ENCODE data around the gene SPATA13. TPM values are rescaled to one million over a fixed set of nuclear protein-coding genes. Genes with fewer than 3 reads are reported as not detected.
A peak's percentile ranks its signal among the peaks of the same experiment; 100 is the strongest.

The SPATA13 gene
- total and polyA plus RNA-seq, 7 experiments from 2014 or later = 62.2 to 104 (median 96.2) TPM

GRCh38 chr13:24264976-24265375, 104.5 kb downstream of the SPATA13 start:
- ATAC-seq = peak; percentile 97
- CTCF ChIA-PET = interaction anchor here (0.9 to 2.9 kb wide), 3 partner anchors 10 to 13 kb away, joined by 4 to 18 read pairs (median 4); no protein-coding TSS in a partner anchor

GRCh38 chr13:24265453-24265852, 104.9 kb downstream of the SPATA13 start:
- Histone ChIP-seq H3K4me3 (ENCODE audit: low read length) (peak overlapping the region; percentile 28), H3K9me3 (ENCODE audit: control insufficient read depth in 2 of 3, low read length in 3 of 3) (no peaks in the 10 kb centered on the region), H3K27me3 (ENCODE audit: control insufficient read depth in 2 of 2, insufficient read depth in 2 of 2, low read length in 2 of 2) (no peaks in the 10 kb centered on the region), H3K4me1 (ENCODE audit: control insufficient read depth in 2 of 2, insufficient read depth in 2 of 2, low read length in 2 of 2) (peaks cover 88 to 93% of the 10 kb centered on the region in 2 donors), H3K27ac (ENCODE audit: low read depth, low read length) (peak overlapping the region; percentile 89), H3K36me3 (ENCODE audit: control insufficient read depth in 2 of 3, insufficient read depth in 3 of 3, low read length in 3 of 3) (no peaks in the 10 kb centered on the region)
- ChIA-PET POLR2A (interaction anchor here (0.6 to 20.5 kb wide), 6 partner anchors 4 to 497 kb away, joined by 3 to 637 read pairs (median 5); no protein-coding TSS in a partner anchor), CTCF (interaction anchor here (0.9 to 2.9 kb wide), 4 partner anchors 9 to 37 kb away, joined by 3 to 18 read pairs (median 4); no protein-coding TSS in a partner anchor)
- peak overlapping the region; percentile 79 to 85 (median 82) for H3K4me3 Mint-ChIP-seq
- H3K27ac Mint-ChIP-seq = peak overlapping the region; percentile 91 to 100 (median 98)
- ATAC-seq = no peak
- intact Hi-C loops (cut with micrococcal nuclease) = loop anchor here (1.0 to 10.0 kb wide), 7 partner anchors 9 to 657 kb away; partner anchors contain the start of gene MIPEP (in 1 of the 2)
- DNase-seq = peak in 1 of 9 donors; percentile 16
- no peaks in the 10 kb centered on the region for H3K27me3 Mint-ChIP-seq
- no peaks in the 10 kb centered on the region for H3K9me3 Mint-ChIP-seq
- peaks cover 0 to 33% (median 6%) of the 10 kb centered on the region in 5 donors for H3K36me3 Mint-ChIP-seq
- peaks cover 63 to 98% (median 94%) of the 10 kb centered on the region in 7 donors for H3K4me1 Mint-ChIP-seq

More at GRCh38 chr13:24264976-24265375, 104.5 kb downstream of the SPATA13 start:
- Mint-ChIP-seq H3K27ac (peak overlapping the region; percentile 91 to 100 (median 98)), H3K4me1 (peaks cover 64 to 98% (median 94%) of the 10 kb centered on the region in 7 donors), H3K27me3 (no peaks in the 10 kb centered on the region), H3K36me3 (peaks cover 0 to 34% (median 10%) of the 10 kb centered on the region in 5 donors), H3K9me3 (no peaks in the 10 kb centered on the region), H3K4me3 (peak overlapping the region; percentile 79 to 85 (median 82))
- Histone ChIP-seq H3K27me3 (ENCODE audit: control insufficient read depth in 2 of 2, insufficient read depth in 2 of 2, low read length in 2 of 2) (no peaks in the 10 kb centered on the region), H3K27ac (ENCODE audit: low read depth, low read length) (peak overlapping the region; percentile 89), H3K4me3 (ENCODE audit: low read length) (peak overlapping the region; percentile 28), H3K4me1 (ENCODE audit: control insufficient read depth in 2 of 2, insufficient read depth in 2 of 2, low read length in 2 of 2) (peaks cover 88 to 94% of the 10 kb centered on the region in 2 donors), H3K9me3 (ENCODE audit: control insufficient read depth in 2 of 3, low read length in 3 of 3) (no peaks in the 10 kb centered on the region), H3K36me3 (ENCODE audit: control insufficient read depth in 2 of 3, insufficient read depth in 3 of 3, low read length in 3 of 3) (no peaks in the 10 kb centered on the region)
- intact Hi-C loops (cut with micrococcal nuclease) = loop anchor here (1.0 to 10.0 kb wide), 7 partner anchors 9 to 658 kb away; partner anchors contain the start of gene MIPEP (in 1 of the 2)
- peak; percentile 48 to 85 (median 83) for DNase-seq
- POLR2A ChIA-PET = interaction anchor here (1.1 to 20.5 kb wide), 4 partner anchors 5 to 19 kb away, joined by 4 to 637 read pairs (median 322); no protein-coding TSS in a partner anchor

- peaks cover 80 to 83% of the 10 kb centered on the region in 2 donors for H3K4me1 ChIP-seq (ENCODE audit: control insufficient read depth in 2 of 2, insufficient read depth in 2 of 2, low read length in 2 of 2)
- Mint-ChIP-seq H3K27me3 (peaks cover 0 to 3% (median 0%) of the 10 kb centered on the region in 5 donors), H3K4me1 (peaks cover 60 to 97% (median 93%) of the 10 kb centered on the region in 7 donors), H3K9me3 (peaks cover 0 to 5% (median 0%) of the 10 kb centered on the region in 11 donors), H3K4me3 (peak overlapping the region; percentile 71 to 96 (median 89)), H3K36me3 (peaks cover 0 to 23% (median 0%) of the 10 kb centered on the region in 5 donors), H3K27ac (peak overlapping the region; percentile 93 to 100 (median 98))
- DNase-seq (peak in 7 of 9 donors; percentile 39 to 59 (median 51)), ATAC-seq (no peak)
- CTCF ChIA-PET = interaction anchor here (1.1 kb wide), 1 partner anchor 36 kb away, joined by 3 read pairs; no protein-coding TSS in a partner anchor
- H3K27ac ChIP-seq (ENCODE audit: low read depth, low read length) = peak overlapping the region; percentile 89
- H3K27me3 ChIP-seq (ENCODE audit: control insufficient read depth in 2 of 2, insufficient read depth in 2 of 2, low read length in 2 of 2) = no peaks in the 10 kb centered on the region
- intact Hi-C loops (cut with micrococcal nuclease) = loop anchor here in 1 of 2 donors (10.0 kb wide), 1 partner anchor 158 kb away; no protein-coding TSS in a partner anchor
- no peaks in the 10 kb centered on the region for H3K9me3 ChIP-seq (ENCODE audit: control insufficient read depth in 2 of 3, low read length in 3 of 3)
- H3K4me3 ChIP-seq (ENCODE audit: low read length) = peak overlapping the region; percentile 74
- POLR2A ChIA-PET = interaction anchor here (12.5 kb wide), 1 partner anchor 11 kb away, joined by 637 read pairs; no protein-coding TSS in a partner anchor
- H3K36me3 ChIP-seq (ENCODE audit: control insufficient read depth in 2 of 3, insufficient read depth in 3 of 3, low read length in 3 of 3) = no peaks in the 10 kb centered on the region
Measured at GRCh38 chr13:24267274-24267673, 106.8 kb downstream of the SPATA13 start.

GRCh38 chr13:24267801-24268200, 107.3 kb downstream of the SPATA13 start:
- Histone ChIP-seq H3K4me3 (ENCODE audit: low read length) (peak overlapping the region; percentile 74), H3K27ac (ENCODE audit: low read depth, low read length) (peak overlapping the region; percentile 89), H3K4me1 (ENCODE audit: control insufficient read depth in 2 of 2, insufficient read depth in 2 of 2, low read length in 2 of 2) (peaks cover 80 to 83% of the 10 kb centered on the region in 2 donors), H3K36me3 (ENCODE audit: control insufficient read depth in 2 of 3, insufficient read depth in 3 of 3, low read length in 3 of 3) (no peaks in the 10 kb centered on the region), H3K27me3 (ENCODE audit: control insufficient read depth in 2 of 2, insufficient read depth in 2 of 2, low read length in 2 of 2) (no peaks in the 10 kb centered on the region), H3K9me3 (ENCODE audit: control insufficient read depth in 2 of 3, low read length in 3 of 3) (no peaks in the 10 kb centered on the region)
- H3K36me3 Mint-ChIP-seq = peaks cover 0 to 25% (median 0%) of the 10 kb centered on the region in 5 donors
- intact Hi-C loops (cut with micrococcal nuclease) = loop anchor here in 1 of 2 donors (10.0 kb wide), 1 partner anchor 157 kb away; no protein-coding TSS in a partner anchor
- peaks cover 0 to 3% (median 0%) of the 10 kb centered on the region in 5 donors for H3K27me3 Mint-ChIP-seq
- DNase-seq (peak in 1 of 9 donors; percentile 13), ATAC-seq (no peak)
- peak overlapping the region; percentile 71 to 96 (median 89) for H3K4me3 Mint-ChIP-seq
- POLR2A ChIA-PET = interaction anchor here (12.5 kb wide), 1 partner anchor 12 kb away, joined by 637 read pairs; no protein-coding TSS in a partner anchor
- peak overlapping the region; percentile 93 to 100 (median 98) for H3K27ac Mint-ChIP-seq
- H3K9me3 Mint-ChIP-seq = peaks cover 0 to 5% (median 0%) of the 10 kb centered on the region in 11 donors
- CTCF ChIA-PET = interaction anchor here (1.1 kb wide), 1 partner anchor 37 kb away, joined by 3 read pairs; no protein-coding TSS in a partner anchor
- H3K4me1 Mint-ChIP-seq = peaks cover 59 to 97% (median 93%) of the 10 kb centered on the region in 7 donors

- Histone ChIP-seq H3K36me3 (ENCODE audit: control insufficient read depth in 2 of 3, insufficient read depth in 3 of 3, low read length in 3 of 3) (no peaks in the 10 kb centered on the region), H3K9me3 (ENCODE audit: control insufficient read depth in 2 of 3, low read length in 3 of 3) (no peaks in the 10 kb centered on the region), H3K4me1 (ENCODE audit: control insufficient read depth in 2 of 2, insufficient read depth in 2 of 2, low read length in 2 of 2) (peaks cover 80 to 83% of the 10 kb centered on the region in 2 donors), H3K27me3 (ENCODE audit: control insufficient read depth in 2 of 2, insufficient read depth in 2 of 2, low read length in 2 of 2) (no peaks in the 10 kb centered on the region), H3K27ac (ENCODE audit: low read depth, low read length) (peak overlapping the region; percentile 94), H3K4me3 (ENCODE audit: low read length) (peak overlapping the region; percentile 56)
- Mint-ChIP-seq H3K9me3 (peaks cover 0 to 5% (median 0%) of the 10 kb centered on the region in 11 donors), H3K27ac (peak overlapping the region; percentile 97 to 100 (median 99)), H3K4me1 (peaks cover 66 to 97% (median 93%) of the 10 kb centered on the region in 7 donors), H3K36me3 (peaks cover 0 to 27% (median 0%) of the 10 kb centered on the region in 5 donors), H3K27me3 (peaks cover 0 to 3% (median 0%) of the 10 kb centered on the region in 5 donors), H3K4me3 (peak overlapping the region; percentile 62 to 99 (median 92))
- intact Hi-C loops (cut with micrococcal nuclease) = loop anchor here (1.0 to 10.0 kb wide), 8 partner anchors 9 to 893 kb away; partner anchors contain the start of genes C1QTNF9 (in 1 of the 2), PARP4 (in 1 of the 2) and SPATA13 (in 1 of the 2)
- DNase-seq (peak in 1 of 9 donors; percentile 7), ATAC-seq (no peak)
- ChIA-PET CTCF (interaction anchor here (0.6 to 5.4 kb wide), 5 partner anchors 17 to 163 kb away, joined by 3 to 62 read pairs (median 5); no protein-coding TSS in a partner anchor), POLR2A (interaction anchor here (1.0 to 12.5 kb wide), 5 partner anchors 13 to 242 kb away, joined by 3 to 637 read pairs (median 4); no protein-coding TSS in a partner anchor)
Measured at GRCh38 chr13:24269821-24270220, 109.3 kb downstream of the SPATA13 start.

Measured in naive thymus-derived CD4-positive, alpha-beta T cell (primary cell).